ENCODE measurements around the gene BAD.

- TF ChIP-seq CTCF (conservative IDR thresholded peaks at IDR 0.05) (no peak), ZFX (IDR thresholded peaks at IDR 0.05) (no peak)
These were observed 43.5 kb upstream of the BAD start for GRCh38 chr11:64327993-64328392.
